HG02840 (cell line): ENCODE measurements around the gene GLOD5.
A peak's percentile ranks its signal among the peaks of the same experiment; 100 is the strongest.

Experiments used
- ATAC-seq: cut with Tn5 transposase; IDR thresholded peaks from one replicate; pipeline ENCODE4 v1.9.1; 2021; ENCODE audit warnings: mild to moderate bottlenecking, moderate library complexity, moderate number of reproducible peaks; ENCODE audit not compliant: unreplicated experiment, low FRiP score

The GLOD5 gene

GRCh38 chrX:48761674-48762471 is at the start of gene GLOD5:
TSS of gene GLOD5 (plus strand) at chrX:48761747. CDS start at chrX:48761791, 44 bp downstream.
- ATAC-seq: no peak

GRCh38 chrX:48711929-48712505 is 49.5 kb upstream of the GLOD5 start:
- no peak for ATAC-seq

- no peak for ATAC-seq
These were observed 47.7 kb upstream of the GLOD5 start for GRCh38 chrX:48713847-48714246.

- ATAC-seq: no peak
These were observed 47.0 kb upstream of the GLOD5 start for GRCh38 chrX:48714573-48714972.

GRCh38 chrX:48715072-48715471 is 46.5 kb upstream of the GLOD5 start:
- no peak for ATAC-seq

- ATAC-seq: no peak
These were observed 45.6 kb upstream of the GLOD5 start for GRCh38 chrX:48715876-48716502.

- no peak for ATAC-seq
These were observed 41.6 kb upstream of the GLOD5 start for GRCh38 chrX:48719958-48720357.

- no peak for ATAC-seq
These were observed 40.8 kb upstream of the GLOD5 start for GRCh38 chrX:48720577-48721250.

- ATAC-seq: no peak
These were observed 39.6 kb upstream of the GLOD5 start for GRCh38 chrX:48721916-48722315.

- no peak for ATAC-seq
These were observed 35.0 kb upstream of the GLOD5 start for GRCh38 chrX:48726596-48726995.

- no peak for ATAC-seq
These were observed 32.9 kb upstream of the GLOD5 start for GRCh38 chrX:48728653-48729052.

- no peak for ATAC-seq
These were observed 25.2 kb upstream of the GLOD5 start for GRCh38 chrX:48736303-48736702.

- ATAC-seq: no peak
These were observed 24.7 kb upstream of the GLOD5 start for GRCh38 chrX:48736878-48737212.

GRCh38 chrX:48737213-48737938 is 24.2 kb upstream of the GLOD5 start:
- ATAC-seq: peak; percentile 95

GRCh38 chrX:48737940-48738339 is 23.6 kb upstream of the GLOD5 start:
- no peak for ATAC-seq

GRCh38 chrX:48741834-48742233 is 19.7 kb upstream of the GLOD5 start:
- ATAC-seq: no peak

GRCh38 chrX:48745222-48745621 is 16.3 kb upstream of the GLOD5 start:
- ATAC-seq: no peak

- ATAC-seq: no peak
These were observed 14.0 kb upstream of the GLOD5 start for GRCh38 chrX:48747415-48748016.

- ATAC-seq: no peak
These were observed 12.4 kb upstream of the GLOD5 start for GRCh38 chrX:48749182-48749581.

- ATAC-seq: no peak
These were observed 10.2 kb upstream of the GLOD5 start for GRCh38 chrX:48751343-48751742.
